IMR-90 (cell line): ENCODE data around the gene OSM. TPM values are rescaled to one million over a fixed set of nuclear protein-coding genes. Genes with fewer than 3 reads are reported as not detected.
A peak's percentile ranks its signal among the peaks of the same experiment; 100 is the strongest.

ENCODE experiments used
- ATAC-seq: fragments of 200-7000 bp; cut with Tn5 transposase; 2 replicates; pipeline ENCODE4 v1.9.1; 2020; ENCODE audit warnings: low read depth, mild to moderate bottlenecking, moderate library complexity
- BruUV-seq: library from RNA; stranded (reverse); fragments of 400-500 nt; replicated peaks from 2 replicates; lab custom pipeline; 2021; lab: Mats Ljungman, UMichigan
- CTCF ChIA-PET: fragments of 300-600 bp; formaldehyde crosslinking; extraction: SDS; loops from one replicate; lab custom pipeline; 2021; ENCODE audit warnings: antibody characterized with exemption; lab: Yijun Ruan, JAX
- POLR2A ChIA-PET: fragments of 300-600 bp; sonication (Branson Sonifier 250); formaldehyde crosslinking; loops from one replicate; lab custom pipeline; 2022; ENCODE audit warnings: antibody characterized with exemption; ENCODE audit not compliant: unreplicated experiment; lab: Charles Lee
- DNase-seq: peaks from one replicate; pipeline ENCODE4 v3.0.0; 2013
- H2AFZ ChIP-seq: replicated peaks from 2 replicates; pipeline ENCODE3; 2013; ENCODE audit warnings: low read length, mild to moderate bottlenecking; ENCODE audit not compliant: poor library complexity
- H2AK5ac ChIP-seq: 2 replicates; pipeline ENCODE4 v1.6.1; 2013; ENCODE audit warnings: low read depth, low read length, inconsistent platforms
- H2AK9ac ChIP-seq: replicated peaks from 2 replicates; pipeline ENCODE3; 2013; ENCODE audit warnings: mild to moderate bottlenecking, low read depth, low read length, moderate library complexity; ENCODE audit not compliant: poor library complexity
- H2BK120ac ChIP-seq: 2 replicates; pipeline ENCODE4 v1.6.1; 2013; ENCODE audit warnings: low read depth, low read length, inconsistent platforms
- H2BK15ac ChIP-seq: 3 replicates; pipeline ENCODE4 v1.6.1; 2013; ENCODE audit warnings: low read depth, low read length, inconsistent platforms
- H2BK20ac ChIP-seq: 2 replicates; pipeline ENCODE4 v1.6.1; 2013; ENCODE audit warnings: low read depth, mild to moderate bottlenecking, inconsistent platforms, low read length, moderate library complexity
- H2BK5ac ChIP-seq: 2 replicates; pipeline ENCODE4 v1.6.1; 2013; ENCODE audit warnings: mild to moderate bottlenecking, low read depth, low read length, inconsistent platforms; ENCODE audit not compliant: poor library complexity, severe bottlenecking
- H3K14ac ChIP-seq: replicated peaks from 2 replicates; pipeline ENCODE4 v1.6.1; 2013; ENCODE audit warnings: low read depth, low read length, inconsistent platforms
- H3K18ac ChIP-seq: 2 replicates; pipeline ENCODE4 v1.6.1; 2013; ENCODE audit warnings: low read depth, low read length, control low read depth
- H3K23ac ChIP-seq: 2 replicates; pipeline ENCODE4 v1.6.1; 2013; ENCODE audit warnings: low read depth, low read length, inconsistent platforms
- H3K27ac ChIP-seq: 2 replicates; pipeline ENCODE4 v1.5.1; 2013; ENCODE audit warnings: mild to moderate bottlenecking, control low read depth, low read length; ENCODE audit not compliant: insufficient read depth
- H3K27me3 ChIP-seq: 2 replicates; pipeline ENCODE4 v1.6.1; 2013; ENCODE audit warnings: low read length; ENCODE audit not compliant: control insufficient read depth, insufficient read depth
- H3K36me3 ChIP-seq: 2 replicates; pipeline ENCODE4 v1.6.1; 2013; ENCODE audit warnings: low read length, mixed read lengths; ENCODE audit not compliant: control insufficient read depth, insufficient read depth
- H3K4ac ChIP-seq: 2 replicates; pipeline ENCODE4 v1.6.1; 2013; ENCODE audit warnings: low read depth, low read length, inconsistent platforms
- H3K4me1 ChIP-seq: 2 replicates; pipeline ENCODE4 v1.6.1; 2013; ENCODE audit warnings: low read length, mixed read lengths; ENCODE audit not compliant: control insufficient read depth, insufficient read depth
- H3K4me2 ChIP-seq: 2 replicates; pipeline ENCODE4 v1.6.1; 2013; ENCODE audit warnings: low read depth, mild to moderate bottlenecking, control low read depth, low read length, moderate library complexity
- H3K4me3 ChIP-seq: 2 replicates; pipeline ENCODE4 v1.5.1; 2013; ENCODE audit warnings: low read depth, mild to moderate bottlenecking, control low read depth, low read length, moderate library complexity; ENCODE audit not compliant: insufficient read depth
- H3K56ac ChIP-seq: 2 replicates; pipeline ENCODE4 v1.6.1; 2013; ENCODE audit warnings: low read length, inconsistent platforms; ENCODE audit not compliant: insufficient read depth; ENCODE audit errors: extremely low read depth
- H3K79me1 ChIP-seq, 2 experiments: 2 replicates each; pipeline ENCODE4 v1.6.1; 2013; ENCODE audit warnings: low read length in 2 of 2, inconsistent platforms in 1 of 2, low read depth in 1 of 2
- H3K9ac ChIP-seq: 2 replicates; pipeline ENCODE4 v1.6.1; 2013; ENCODE audit warnings: low read depth, low read length, control low read depth
- H3K9me1 ChIP-seq: 2 replicates; pipeline ENCODE4 v1.6.1; 2013; ENCODE audit warnings: low read length, inconsistent platforms; ENCODE audit not compliant: insufficient read depth
- H3K9me3 ChIP-seq: 2 replicates; pipeline ENCODE4 v1.6.1; 2013; ENCODE audit warnings: low read length; ENCODE audit not compliant: control insufficient read depth, insufficient read depth
- H4K20me1 ChIP-seq: 2 replicates; pipeline ENCODE4 v1.6.1; 2013; ENCODE audit warnings: low read length, inconsistent platforms; ENCODE audit not compliant: insufficient read depth
- H4K5ac ChIP-seq: 2 replicates; pipeline ENCODE4 v1.6.1; 2013; ENCODE audit warnings: mild to moderate bottlenecking, low read depth, low read length, control low read depth
- H4K8ac ChIP-seq, 2 experiments: 2 replicates each; pipeline ENCODE4 v1.6.1; 2013; ENCODE audit warnings: low read depth in 2 of 2, low read length in 2 of 2, control low read depth in 1 of 2, inconsistent platforms in 1 of 2
- H4K91ac ChIP-seq: 2 replicates; pipeline ENCODE4 v1.6.1; 2013; ENCODE audit warnings: low read depth, low read length, inconsistent platforms; ENCODE audit not compliant: insufficient read depth
- BHLHE40 ChIP-seq: fragments of 150-350 bp; IDR thresholded peaks from 2 replicates; pipeline ENCODE4 v1.6.1; 2016; ENCODE audit warnings: mild to moderate bottlenecking, low read depth, low read length
- CEBPB ChIP-seq: IDR thresholded peaks from 2 replicates; pipeline ENCODE4 v1.6.1; 2012; ENCODE audit warnings: low read depth, low read length, improper control_type of control experiment
- MXI1 ChIP-seq: IDR thresholded peaks from 2 replicates; pipeline ENCODE4 v1.6.1; 2012; ENCODE audit warnings: low read depth, mild to moderate bottlenecking, low read length, moderate library complexity, borderline replicate concordance
- POLR2A ChIP-seq: IDR thresholded peaks from 2 replicates; pipeline ENCODE4 v1.6.1; 2012; ENCODE audit warnings: mild to moderate bottlenecking, low read depth, low read length
- RAD21 ChIP-seq: IDR thresholded peaks from 2 replicates; pipeline ENCODE4 v1.6.1; 2012; ENCODE audit warnings: low read length, improper control_type of control experiment
- RCOR1 ChIP-seq: IDR thresholded peaks from 2 replicates; pipeline ENCODE4 v1.6.1; 2012; ENCODE audit warnings: mild to moderate bottlenecking, low read length, improper control_type of control experiment; ENCODE audit not compliant: insufficient replicate concordance
- WGBS, 2 experiments: methylation state at CpG; one replicate each; pipeline versions ENCODE4 v1.1.5 to v1.1.7; 2013; ENCODE audit warnings: missing lambda C conversion rate in 2 of 2; ENCODE audit not compliant: insufficient read length in 1 of 2; ENCODE audit errors: extremely low coverage in 2 of 2; 5-methylcytosine and 5-hydroxymethylcytosine counted together
- dilution Hi-C: fragments of 300-500 bp; cut with HindIII; formaldehyde crosslinking; loops from one replicate; pipeline ENCODE4 v1.14.3; 2018; ENCODE audit warnings: low sequenced_read_pairs; ENCODE audit not compliant: unreplicated experiment
- in situ Hi-C: fragments of 300-500 bp; cut with MboI; formaldehyde crosslinking; loops from 3 replicates; pipeline ENCODE4 v1.14.3; 2019; ENCODE audit warnings: low sequenced_read_pairs, inconsistent platforms, mixed read lengths
- intact Hi-C: fragments of 100-400 bp; cut with micrococcal nuclease; formaldehyde crosslinking; loops from 2 replicates; pipeline ENCODE4 v1.10.0; 2022
- polyA plus RNA-seq, 3 experiments: library from polyadenylated mRNA; depleted of rRNA; stranded (reverse); fragments of >200 nt; gene quantifications; 2 replicates each; pipeline ENCODE4 v1.2.3, GENCODE V29; 2012; ENCODE audit warnings: low replicate concordance in 1 of 3
- total RNA-seq: library from RNA; depleted of rRNA; stranded (reverse); fragments of >200 nt; gene quantifications from 2 replicates; pipeline ENCODE4 v1.2.3, GENCODE V29; 2012

OSM gene
- total and polyA plus RNA-seq, 2 of the 4 experiments (the other 2 are of a cell fraction), result not detected

DNA sequence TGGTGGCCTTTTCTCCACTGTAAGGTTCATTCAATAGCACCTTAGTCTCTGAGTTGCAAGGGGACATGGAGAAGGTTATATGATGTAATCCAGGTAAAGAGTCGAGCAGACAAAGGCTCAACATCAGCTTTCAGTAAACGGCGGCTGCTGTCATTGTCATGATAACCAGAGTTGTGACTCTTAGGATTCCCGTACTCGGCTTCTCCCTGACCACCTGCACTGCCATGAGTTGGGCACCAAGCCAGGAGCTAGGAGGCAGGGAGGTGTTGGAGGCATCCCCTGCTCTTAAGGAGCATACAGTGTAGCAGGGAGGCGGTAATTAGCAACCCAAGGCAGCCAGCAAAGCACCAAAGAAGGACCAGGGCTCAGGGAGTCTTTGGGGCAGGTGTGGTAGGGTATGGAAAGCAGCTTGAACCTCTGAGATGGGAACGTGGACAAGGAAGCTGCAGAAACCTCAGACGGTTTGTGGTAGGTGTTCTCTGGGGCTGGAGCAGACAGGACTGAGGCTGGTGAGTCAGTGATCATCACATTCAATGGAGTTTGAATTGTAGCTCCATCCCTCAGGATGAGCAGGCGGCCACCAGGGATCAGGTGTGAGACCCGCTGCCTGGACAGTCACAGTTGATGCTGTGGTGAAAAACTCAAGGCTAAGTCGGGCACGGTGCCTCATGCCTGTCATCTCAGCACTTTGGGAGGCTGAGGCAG is 51.8 kb downstream of the OSM start:
- CTCF ChIA-PET, result no interaction called here

More for the DNA sequence above, 51.8 kb downstream of the OSM start:
- Histone ChIP-seq H3K4me2 (no peak overlapping the region), H2BK20ac (peak overlapping the region; percentile 69), H4K20me1 (no peaks in the 10 kb centered on the region), H3K56ac (no peak overlapping the region), H2AK9ac (peak overlapping the region; percentile 89), H4K91ac (peak overlapping the region; percentile 46), H3K36me3 (no peaks in the 10 kb centered on the region), H3K27me3 (no peaks in the 10 kb centered on the region), H3K23ac (no peak overlapping the region), H3K9me1 (peaks cover 14% of the 10 kb centered on the region), H3K4me1 (peaks cover 18% of the 10 kb centered on the region), H3K9ac (no peak overlapping the region), H4K5ac (peak overlapping the region; percentile 27), H3K27ac (no peak overlapping the region), H3K4ac (peak overlapping the region; percentile 55), H3K9me3 (no peaks in the 10 kb centered on the region), H3K14ac (no peak overlapping the region; the same call in 1 of the 2 replicates), H3K79me1 (0 out of 4 replicates have a peak, but pooled peaks cover 0 to 5% of the 10 kb centered on the region in 2 experiments), H2AK5ac (peak overlapping the region; percentile 95), H3K18ac (peak overlapping the region; percentile 11; the same call in 1 of the 2 replicates), H2AFZ (peak overlapping the region; percentile 49), H2BK120ac (peak overlapping the region; percentile 25), H2BK15ac (peak overlapping the region; percentile 73; the same call in 2 of the 3 replicates), H4K8ac (no peak overlapping the region; a peak in 1 of 4 replicates), H2BK5ac (peak overlapping the region; percentile 20), H3K4me3 (no peak overlapping the region)
- intact Hi-C loops, result no loop called here
- DNase-seq (no peak), ATAC-seq (no peak)
- POLR2A ChIA-PET, result interaction anchor here (0.6 kb wide), 1 partner anchor 12 kb away, joined by 3 read pairs; no protein-coding TSS in a partner anchor
- WGBS, 2 experiments, result 76% methylated on average over 6 of the region's 12 CpGs; no CpG with 5 or more reads in 1 of the 2 experiments
- in situ Hi-C loops, result no loop called here
- TF ChIP-seq POLR2A, result no peak
- TF ChIP-seq BHLHE40, result no peak
- TF ChIP-seq MXI1, result no peak
- TF ChIP-seq RAD21, result no peak
- no peak for TF ChIP-seq RCOR1
- no peak for TF ChIP-seq CEBPB
- no TSS peak for BruUV-seq
- dilution Hi-C loops, result no loop called here
